GM13977 (cell line): Measurements from ENCODE around the gene L3MBTL1.

Experiments used
- DNase-seq: peaks from one replicate; pipeline ENCODE4 v3.0.0; 2012; ENCODE audit warnings: low spot score
- CTCF ChIP-seq: IDR thresholded peaks from 2 replicates; pipeline ENCODE4 v1.5.1; 2012; ENCODE audit warnings: mild to moderate bottlenecking, control low read depth; ENCODE audit not compliant: insufficient read depth; ENCODE audit errors: extremely low read depth, missing control alignments
- in situ Hi-C: fragments of 300-500 bp; cut with MboI; formaldehyde crosslinking; loops from one replicate; pipeline ENCODE4 v1.12.0; 2022; ENCODE audit warnings: low sequenced_read_pairs, low pct_unique_long_range_greater_than_20kb, mixed read lengths, inconsistent platforms; ENCODE audit not compliant: unreplicated experiment

Gene L3MBTL1

GRCh38 chr20:43472671-43473380 lies 34.7 kb upstream of the L3MBTL1 start:
- no peak for DNase-seq
- in situ Hi-C loops: no loop called here
- TF ChIP-seq CTCF: no peak

GRCh38 chr20:43473381-43473704 lies 34.2 kb upstream of the L3MBTL1 start:
- in situ Hi-C loops: no loop called here
- no peak for DNase-seq
- TF ChIP-seq CTCF: no peak

GRCh38 chr20:43477193-43477592 lies 30.3 kb upstream of the L3MBTL1 start:
- TF ChIP-seq CTCF: no peak
- no peak for DNase-seq
- in situ Hi-C loops: no loop called here

- in situ Hi-C loops: no loop called here
- TF ChIP-seq CTCF: no peak
- no peak for DNase-seq
These were observed 29.9 kb upstream of the L3MBTL1 start for GRCh38 chr20:43477619-43478018.

GRCh38 chr20:43490038-43490437 lies 17.5 kb upstream of the L3MBTL1 start:
- no peak for TF ChIP-seq CTCF
- no peak for DNase-seq
- in situ Hi-C loops: no loop called here

- TF ChIP-seq CTCF: no peak
- peak; percentile 65 for DNase-seq
- in situ Hi-C loops: no loop called here
These were observed 15.4 kb upstream of the L3MBTL1 start for GRCh38 chr20:43492101-43492500.
